GM18505 (cell line): Measurements from ENCODE around the gene DIP2B.

Experiments
- ATAC-seq: cut with Tn5 transposase; IDR thresholded peaks from one replicate; pipeline ENCODE4 v1.9.1; 2021; ENCODE audit not compliant: unreplicated experiment
- POLR2A ChIP-seq: IDR thresholded peaks from 4 replicates; pipeline ENCODE4 v1.6.1; 2011; ENCODE audit warnings: borderline replicate concordance; ENCODE audit not compliant: insufficient read depth, insufficient read length; ENCODE audit errors: extremely low read depth

Gene DIP2B

GRCh38 chr12:50640321-50640939, 135.6 kb downstream of the DIP2B start:
- no peak for TF ChIP-seq POLR2A
- ATAC-seq, result no peak

GRCh38 chr12:50641566-50641965, 136.8 kb downstream of the DIP2B start:
- no peak for TF ChIP-seq POLR2A
- no peak for ATAC-seq

DNA sequence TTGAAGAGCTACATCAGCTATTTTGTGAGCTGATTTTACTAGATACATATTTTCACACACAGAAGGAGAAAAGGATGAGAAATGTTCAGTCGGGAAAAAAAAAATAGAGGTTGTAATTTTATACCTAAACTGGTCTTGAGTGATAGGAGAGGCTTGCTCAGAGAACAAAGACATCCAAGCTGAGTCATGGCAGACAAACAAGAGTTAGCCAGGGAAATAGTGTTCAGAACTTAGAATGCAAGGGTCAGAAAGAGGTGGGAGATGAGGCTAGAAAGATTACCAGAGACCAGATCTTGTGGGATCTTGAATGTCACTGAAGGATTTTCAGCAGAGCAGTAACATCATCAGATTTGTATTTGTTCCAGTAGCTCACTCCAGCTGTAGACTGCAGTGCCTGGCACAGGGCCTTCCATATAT, 137.3 kb downstream of the DIP2B start:
- no peak for TF ChIP-seq POLR2A
- no peak for ATAC-seq

DNA sequence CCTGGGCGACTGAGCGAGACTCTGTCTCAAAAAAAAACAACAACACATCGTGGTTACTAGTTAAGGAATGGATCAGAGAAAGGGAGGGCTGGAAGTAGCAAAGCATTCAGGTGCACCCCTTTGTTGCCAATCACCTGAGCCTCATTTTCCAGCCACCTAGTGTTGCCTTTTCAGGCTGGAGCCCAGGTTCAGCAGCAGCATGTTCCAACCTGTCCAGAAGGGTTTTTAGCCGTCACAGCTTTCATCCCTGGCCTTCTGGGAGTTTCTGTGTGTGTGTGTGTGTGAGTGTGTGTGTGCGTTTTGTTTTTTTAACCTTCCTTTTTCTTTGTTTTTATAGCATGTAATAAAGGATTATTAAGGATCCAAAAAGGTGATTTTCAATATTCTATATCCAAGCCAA, 138.0 kb downstream of the DIP2B start:
- ATAC-seq, result no peak
- TF ChIP-seq POLR2A, result no peak

DNA sequence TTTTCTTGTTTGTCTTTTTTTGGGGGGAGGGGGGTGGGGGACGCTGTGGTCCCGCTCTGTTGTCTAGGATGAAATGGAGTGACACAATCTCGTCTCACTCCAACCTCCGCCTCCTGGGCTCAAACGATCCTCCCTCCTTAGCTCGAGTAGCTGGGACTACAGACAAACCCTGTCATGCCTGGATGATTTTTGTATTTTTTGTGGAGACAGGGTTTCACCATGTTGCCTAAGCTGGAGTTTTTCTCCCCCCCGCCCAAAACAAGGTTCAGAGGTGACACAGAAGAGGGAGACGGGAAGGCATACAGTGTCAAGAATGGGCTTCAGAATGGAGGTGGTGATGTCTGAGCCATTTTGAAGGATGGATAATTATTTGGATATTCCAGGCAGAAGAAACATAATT, 142.2 kb downstream of the DIP2B start:
- no peak for TF ChIP-seq POLR2A
- ATAC-seq, result no peak

DNA sequence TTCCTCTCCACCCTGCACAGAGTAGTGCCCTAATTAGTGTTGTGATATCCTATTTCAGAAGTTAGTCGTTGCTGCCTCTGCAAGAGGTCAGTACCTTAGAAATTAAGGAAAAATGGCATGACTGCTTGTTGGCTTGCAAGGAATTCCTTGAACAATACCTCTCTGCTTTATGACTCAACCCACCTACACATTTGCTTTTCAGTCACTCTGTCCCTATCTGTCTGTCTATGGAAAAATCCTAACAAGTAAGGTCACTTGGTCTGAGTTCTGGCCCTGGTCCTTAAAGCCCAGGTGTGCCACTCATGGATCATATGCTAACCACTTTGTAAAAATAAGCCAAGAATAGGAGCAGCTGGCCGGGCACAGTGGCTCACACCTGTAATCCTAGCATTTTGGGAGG, 142.7 kb downstream of the DIP2B start:
- no peak for TF ChIP-seq POLR2A
- ATAC-seq, result no peak

- TF ChIP-seq POLR2A, result no peak
- no peak for ATAC-seq
Observed at GRCh38 chr12:50650285-50650684, 145.5 kb downstream of the DIP2B start.

GRCh38 chr12:50655374-50655921, 150.7 kb downstream of the DIP2B start:
- no peak for ATAC-seq
- no peak for TF ChIP-seq POLR2A

DNA sequence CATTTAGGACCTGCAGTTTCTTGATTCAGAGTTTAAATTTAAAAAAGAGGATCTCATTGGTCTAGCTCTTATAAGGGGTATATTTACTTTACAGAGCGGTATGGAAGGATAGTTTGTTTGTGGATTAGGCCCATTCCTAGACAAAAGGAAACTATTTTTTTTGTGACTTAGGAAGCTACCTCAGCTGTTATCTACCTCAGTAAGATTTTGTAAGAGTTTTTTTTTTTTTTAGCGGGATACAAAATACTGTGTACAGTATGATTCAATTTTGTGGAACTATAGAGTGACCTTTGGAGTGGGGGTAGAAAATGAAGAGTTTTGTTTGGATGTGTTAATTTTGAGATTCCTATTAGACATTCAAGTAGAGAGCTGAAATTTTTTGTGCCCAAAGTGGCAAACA, 154.5 kb downstream of the DIP2B start:
- ATAC-seq, result no peak
- no peak for TF ChIP-seq POLR2A

GRCh38 chr12:50659690-50660424, 155.1 kb downstream of the DIP2B start:
- TF ChIP-seq POLR2A, result no peak
- ATAC-seq, result no peak

DNA sequence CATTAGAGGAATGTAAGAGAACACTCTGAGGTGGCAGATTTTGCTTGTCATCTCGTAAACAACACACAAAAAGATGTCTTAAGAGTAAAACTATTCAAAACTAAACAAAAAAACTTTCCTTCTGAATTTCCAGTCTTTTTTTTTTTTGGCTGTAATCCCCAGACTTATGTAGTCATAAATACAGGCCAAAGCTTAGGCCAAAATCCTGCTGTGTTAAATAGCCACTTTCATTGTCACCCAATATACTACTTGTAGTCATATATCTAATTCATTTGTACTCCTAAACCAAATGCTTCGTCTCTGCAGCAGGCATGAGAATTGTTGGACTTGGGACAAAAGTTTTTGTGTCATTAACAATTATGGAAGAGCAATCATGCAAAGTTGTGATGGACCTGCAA, 155.6 kb downstream of the DIP2B start:
- TF ChIP-seq POLR2A, result no peak
- ATAC-seq, result no peak

DNA sequence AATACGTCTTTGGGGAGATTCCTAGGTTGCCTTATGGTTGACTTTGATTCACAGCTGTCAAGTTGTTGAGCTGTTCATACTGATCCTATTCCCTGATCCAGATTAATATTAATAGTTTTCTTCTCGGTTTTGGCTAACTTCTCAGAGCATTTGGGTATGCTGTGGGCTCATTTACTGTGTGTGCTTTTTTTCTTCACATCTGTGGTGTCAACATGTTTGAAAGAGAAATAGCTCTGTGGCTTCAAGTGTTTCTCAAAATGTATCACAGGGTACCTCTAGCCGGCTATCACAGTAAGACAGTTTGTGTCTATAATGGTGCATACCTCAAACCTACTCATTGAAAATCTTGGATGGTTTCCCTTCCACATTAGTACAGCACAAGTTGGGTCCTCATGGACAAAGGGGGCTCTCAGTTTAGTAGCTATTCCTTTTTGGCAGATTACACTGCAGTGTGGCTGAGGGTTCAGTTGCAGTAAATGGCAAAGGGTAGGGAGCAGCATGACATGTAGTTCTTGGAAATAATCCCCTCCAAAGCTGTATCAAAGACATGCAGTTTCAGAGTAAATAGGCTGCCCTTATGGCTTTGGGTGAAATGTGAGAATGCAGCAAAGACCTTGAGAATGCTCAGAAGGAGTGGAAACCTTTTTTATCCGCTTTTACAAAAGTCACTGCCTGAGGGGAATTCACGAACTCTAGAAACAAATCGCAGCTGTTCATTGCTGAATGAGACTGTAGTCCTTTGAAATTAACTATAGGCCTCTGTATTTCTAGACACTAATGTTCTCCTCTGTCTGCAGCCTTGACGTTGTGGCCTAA, 156.7 kb downstream of the DIP2B start:
- ATAC-seq, result no peak
- TF ChIP-seq POLR2A, result no peak

DNA sequence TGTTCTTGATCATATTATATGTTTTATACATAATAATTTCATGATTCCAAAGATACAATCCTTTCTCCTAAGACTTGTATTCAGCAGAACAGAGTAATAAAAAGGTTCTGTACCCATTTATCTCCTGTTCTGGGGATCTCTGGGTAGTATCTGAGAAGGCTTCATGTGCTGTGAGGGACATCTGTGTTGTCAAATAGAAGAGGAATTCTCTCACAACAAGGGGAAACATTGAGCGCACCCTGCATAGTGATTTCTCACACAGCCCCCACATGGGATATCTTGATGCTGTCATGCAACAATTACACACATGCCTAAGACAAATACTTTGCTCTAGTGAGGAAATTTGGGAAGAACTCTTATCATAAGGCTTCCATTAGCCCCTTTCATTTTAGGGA, 157.3 kb downstream of the DIP2B start:
- ATAC-seq, result no peak
- no peak for TF ChIP-seq POLR2A
